Right lobe of liver (tissue), 4 donors: ENCODE measurements around the gene SLC26A8.

Experiments used
- CTCF ChIP-seq, 4 donors: fragments of 200-600 bp in 3 of 4; fragments of 450-650 bp in 1 of 4; IDR thresholded peaks; one replicate each; pipeline versions ENCODE4 v1.5.1 to v1.8.0; 2016 to 2022; ENCODE audit warnings: antibody characterized with exemption in 4 of 4, mild to moderate bottlenecking in 2 of 4
- POLR2A ChIP-seq: fragments of 450-650 bp; IDR thresholded peaks from one replicate; pipeline ENCODE4 v1.6.1; 2017; ENCODE audit warnings: antibody characterized with exemption, mild to moderate bottlenecking
- donor health status: DM: no; HTN: no; CAD: no.
- donor health status: DM: no; HTN: no; CAD: no.
- donor health status: DM: no; HTN: yes; CAD: no.

- TF ChIP-seq CTCF (IDR thresholded peaks at IDR 0.05) (no peak), POLR2A (no peak)
These were observed 89.0 kb downstream of the SLC26A8 start for GRCh38 chr6:35935469-35935868.
